ENCODE results near the gene CHD6.

Gene CHD6

GRCh38 chr20:41366546-41367392 lies 251.4 kb downstream of the CHD6 start, which contains the start of gene EMILIN3:
Gene EMILIN3 (minus strand): TSS chr20:41366818. CDS start chr20:41366634, 184 bp downstream.
- peak within 1 kb of the TSS in 2 of 21 experiments; percentile 8 to 45 for H3K27ac ChIP-seq
- peak within 1 kb of the TSS in 4 of 7 experiments; percentile 14 to 44 (median 24) for H3K4me3 ChIP-seq

- Histone ChIP-seq H3K27ac (peak overlapping the region in 2 of 21 experiments; percentile 7 to 45), H3K4me3 (peak overlapping the region in 4 of 7 experiments; percentile 14 to 44 (median 24))
These were observed 252.2 kb downstream of the CHD6 start for GRCh38 chr20:41365777-41366545.

GRCh38 chr20:41364967-41365765 lies 253.0 kb downstream of the CHD6 start:
- H3K27ac ChIP-seq, result peak overlapping the region in 1 of 21 experiments; percentile 7
- peak overlapping the region in 2 of 7 experiments; percentile 14 to 44 for H3K4me3 ChIP-seq

- H3K4me3 ChIP-seq, result no peak overlapping the region
- H3K27ac ChIP-seq, result peak overlapping the region in 1 of 21 experiments; percentile 37
These were observed 253.8 kb downstream of the CHD6 start for GRCh38 chr20:41364236-41364855.

GRCh38 chr20:41363601-41364000 lies 254.6 kb downstream of the CHD6 start:
- H3K27ac ChIP-seq, result no peak overlapping the region
- H3K4me3 ChIP-seq, result no peak overlapping the region

- no peak overlapping the region for H3K4me3 ChIP-seq
- no peak overlapping the region for H3K27ac ChIP-seq
These were observed 255.4 kb downstream of the CHD6 start for GRCh38 chr20:41362748-41363140.

- no peak overlapping the region for H3K27ac ChIP-seq
These were observed 256.1 kb downstream of the CHD6 start for GRCh38 chr20:41361757-41362747.

GRCh38 chr20:41360831-41361756 lies 257.1 kb downstream of the CHD6 start:
- Histone ChIP-seq H3K4me3 (no peak overlapping the region), H3K27ac (no peak overlapping the region)

More at GRCh38 chr20:41361757-41362747, 256.1 kb downstream of the CHD6 start:
- H3K4me3 ChIP-seq, result no peak overlapping the region

GRCh38 chr20:41359541-41360011 lies 258.6 kb downstream of the CHD6 start:
- no peak overlapping the region for H3K27ac ChIP-seq

GRCh38 chr20:41358717-41359116 lies 259.5 kb downstream of the CHD6 start:
- H3K27ac ChIP-seq, result no peak overlapping the region

More at GRCh38 chr20:41359541-41360011, 258.6 kb downstream of the CHD6 start:
- H3K4me3 ChIP-seq, result no peak overlapping the region

GRCh38 chr20:41358230-41358629 lies 259.9 kb downstream of the CHD6 start:
- no peak overlapping the region for H3K4me3 ChIP-seq
- no peak overlapping the region for H3K27ac ChIP-seq

More at GRCh38 chr20:41358717-41359116, 259.5 kb downstream of the CHD6 start:
- no peak overlapping the region for H3K4me3 ChIP-seq

GRCh38 chr20:41357424-41358163 lies 260.6 kb downstream of the CHD6 start:
- H3K4me3 ChIP-seq, result no peak overlapping the region
- H3K27ac ChIP-seq, result no peak overlapping the region

GRCh38 chr20:41356951-41357350 lies 261.2 kb downstream of the CHD6 start:
- H3K27ac ChIP-seq, result no peak overlapping the region
- no peak overlapping the region for H3K4me3 ChIP-seq

- no peak overlapping the region for H3K27ac ChIP-seq
- H3K4me3 ChIP-seq, result no peak overlapping the region
These were observed 262.5 kb downstream of the CHD6 start for GRCh38 chr20:41355598-41356203.

- no peak overlapping the region for H3K27ac ChIP-seq
- no peak overlapping the region for H3K4me3 ChIP-seq
These were observed 263.0 kb downstream of the CHD6 start for GRCh38 chr20:41355192-41355591.

GRCh38 chr20:41353530-41353929 lies 264.6 kb downstream of the CHD6 start:
- Histone ChIP-seq H3K4me3 (no peak overlapping the region), H3K27ac (no peak overlapping the region)

Measured in skin epidermis (tissue), 12 donors.